Endothelial cell (in vitro differentiated cells): Measurements from ENCODE around the gene RBFOX2. TPM values are rescaled to one million over a fixed set of nuclear protein-coding genes. Genes with fewer than 3 reads are reported as not detected.

Experiments
- DNase-seq: peaks from one replicate; pipeline ENCODE4 v3.0.0; 2021; ENCODE audit warnings: low spot score
- H3K27ac Mint-ChIP-seq: one replicate; pipeline ENCODE4 v1.8.0; 2021; ENCODE audit warnings: mixed read lengths, inconsistent platforms; ENCODE audit not compliant: unreplicated experiment
- H3K27me3 Mint-ChIP-seq: one replicate; pipeline ENCODE4 v1.8.0; 2021; ENCODE audit warnings: mild to moderate bottlenecking, moderate library complexity, mixed read lengths, inconsistent platforms; ENCODE audit not compliant: unreplicated experiment
- H3K36me3 Mint-ChIP-seq: one replicate; pipeline ENCODE4 v1.8.0; 2021; ENCODE audit warnings: mild to moderate bottlenecking, low read depth, mixed read lengths, inconsistent platforms; ENCODE audit not compliant: unreplicated experiment
- H3K4me1 Mint-ChIP-seq: one replicate; pipeline ENCODE4 v1.8.0; 2021; ENCODE audit warnings: mild to moderate bottlenecking, mixed read lengths, inconsistent platforms; ENCODE audit not compliant: unreplicated experiment
- H3K4me3 Mint-ChIP-seq: one replicate; pipeline ENCODE4 v1.8.0; 2021; ENCODE audit warnings: mild to moderate bottlenecking, mixed read lengths, inconsistent platforms; ENCODE audit not compliant: unreplicated experiment
- H3K9me3 Mint-ChIP-seq: one replicate; pipeline ENCODE4 v1.8.0; 2021; ENCODE audit warnings: mixed read lengths, inconsistent platforms; ENCODE audit not compliant: unreplicated experiment
- CTCF ChIP-seq: fragments of 200-600 bp; sonication (generic); IDR thresholded peaks from one replicate; pipeline ENCODE4 v1.5.0; 2021; ENCODE audit warnings: antibody characterized with exemption; ENCODE audit not compliant: unreplicated experiment
- total RNA-seq: library from RNA; stranded (reverse); fragmentation: NEBNext Ultra II Directional; extraction: Animal tissue kit (Norgen Biotek cat#: 25700); gene quantifications from one replicate; pipeline ENCODE4 v1.2.1, GENCODE V29; 2021; ENCODE audit not compliant: unreplicated experiment

Gene RBFOX2
- total RNA-seq, 1 donor from 2014 or later = 228 TPM

GRCh38 chr22:35729309-35729698 lies 299.3 kb downstream of the RBFOX2 start:
- Mint-ChIP-seq H3K27ac (no peak overlapping the region), H3K27me3 (peaks cover 9% of the 10 kb centered on the region), H3K36me3 (peaks cover 5% of the 10 kb centered on the region), H3K4me1 (no peaks in the 10 kb centered on the region), H3K9me3 (no peaks in the 10 kb centered on the region), H3K4me3 (no peak overlapping the region)
- DNase-seq = no peak
- no peak for TF ChIP-seq CTCF

GRCh38 chr22:35728639-35729308 lies 299.9 kb downstream of the RBFOX2 start:
- peaks cover 5% of the 10 kb centered on the region for H3K36me3 Mint-ChIP-seq
- H3K27ac Mint-ChIP-seq = no peak overlapping the region
- no peak for DNase-seq
- no peak overlapping the region for H3K4me3 Mint-ChIP-seq
- no peak for TF ChIP-seq CTCF
- no peaks in the 10 kb centered on the region for H3K4me1 Mint-ChIP-seq
- peaks cover 9% of the 10 kb centered on the region for H3K27me3 Mint-ChIP-seq
- no peaks in the 10 kb centered on the region for H3K9me3 Mint-ChIP-seq

GRCh38 chr22:35727436-35727835 lies 301.2 kb downstream of the RBFOX2 start:
- H3K27me3 Mint-ChIP-seq = peaks cover 7% of the 10 kb centered on the region
- DNase-seq = no peak
- TF ChIP-seq CTCF = no peak
- H3K9me3 Mint-ChIP-seq = no peaks in the 10 kb centered on the region
- no peaks in the 10 kb centered on the region for H3K4me1 Mint-ChIP-seq
- H3K4me3 Mint-ChIP-seq = no peak overlapping the region
- H3K36me3 Mint-ChIP-seq = peaks cover 5% of the 10 kb centered on the region
- no peak overlapping the region for H3K27ac Mint-ChIP-seq

GRCh38 chr22:35726933-35727332 lies 301.7 kb downstream of the RBFOX2 start:
- no peak for DNase-seq
- Mint-ChIP-seq H3K27ac (no peak overlapping the region), H3K36me3 (no peaks in the 10 kb centered on the region), H3K4me3 (no peak overlapping the region), H3K4me1 (no peaks in the 10 kb centered on the region), H3K9me3 (no peaks in the 10 kb centered on the region), H3K27me3 (peaks cover 8% of the 10 kb centered on the region)
- no peak for TF ChIP-seq CTCF

- H3K36me3 Mint-ChIP-seq = no peaks in the 10 kb centered on the region
- no peaks in the 10 kb centered on the region for H3K4me1 Mint-ChIP-seq
- H3K27ac Mint-ChIP-seq = no peak overlapping the region
- DNase-seq = no peak
- H3K9me3 Mint-ChIP-seq = no peaks in the 10 kb centered on the region
- no peak for TF ChIP-seq CTCF
- H3K4me3 Mint-ChIP-seq = no peak overlapping the region
- peaks cover 11% of the 10 kb centered on the region for H3K27me3 Mint-ChIP-seq
These were observed 302.2 kb downstream of the RBFOX2 start for GRCh38 chr22:35726398-35726797.
